CD14-positive monocyte (primary cell): Measurements from ENCODE around the gene CMAS. TPM values are rescaled to one million over a fixed set of nuclear protein-coding genes. Genes with fewer than 3 reads are reported as not detected.

Source experiments
- DNase-seq, 3 donors: peaks; one replicate each; pipeline ENCODE4 v3.0.0-alpha.2; 2011 to 2022
- H2AFZ ChIP-seq: 2 replicates; pipeline ENCODE4 v1.6.0; 2012; ENCODE audit warnings: mild to moderate bottlenecking, low read depth, low read length, inconsistent platforms; ENCODE audit not compliant: insufficient read depth, poor library complexity, severe bottlenecking
- H3K27ac ChIP-seq, 2 donors: 1 replicate in 1 of 2; 2 replicates in 1 of 2; pipeline ENCODE4 v1.5.1; 2012 to 2013; ENCODE audit warnings: low read length in 2 of 2, control low read depth in 1 of 2, inconsistent platforms in 1 of 2, low read depth in 1 of 2, mild to moderate bottlenecking in 1 of 2
- H3K27me3 ChIP-seq, 2 donors: one replicate each; pipeline versions ENCODE4 v1.6.0 to v1.6.1; 2011 to 2013; ENCODE audit warnings: low read length in 2 of 2; ENCODE audit not compliant: control insufficient read depth in 2 of 2, insufficient read depth in 2 of 2
- H3K36me3 ChIP-seq, 2 donors: replicated peaks in 1 of 2; 1 replicate in 1 of 2; 2 replicates in 1 of 2; pipeline versions ENCODE4 v1.5.1 to v1.6.1; 2012 to 2013; ENCODE audit warnings: low read length in 2 of 2, control low read depth in 1 of 2, inconsistent platforms in 1 of 2, mild to moderate bottlenecking in 1 of 2; ENCODE audit not compliant: insufficient read depth in 2 of 2, control insufficient read depth in 1 of 2
- H3K4me1 ChIP-seq, 2 donors: 1 replicate in 1 of 2; 2 replicates in 1 of 2; pipeline versions ENCODE4 v1.5.1 to v1.6.1; 2012 to 2013; ENCODE audit warnings: low read length in 2 of 2, control low read depth in 1 of 2, inconsistent platforms in 1 of 2, mild to moderate bottlenecking in 1 of 2, moderate library complexity in 1 of 2; ENCODE audit not compliant: insufficient read depth in 2 of 2, control insufficient read depth in 1 of 2
- H3K4me2 ChIP-seq: replicated peaks from 2 replicates; pipeline ENCODE3; 2012; ENCODE audit warnings: low read length, moderate library complexity, mild to moderate bottlenecking; ENCODE audit not compliant: poor library complexity, severe bottlenecking; ENCODE audit errors: extremely low read depth
- H3K4me3 ChIP-seq, 3 experiments: fragments of 200-600 bp in 1 of 3; sonication (generic) in 1 of 3; replicated peaks in 1 of 3; 1 replicate in 2 of 3; 2 replicates in 1 of 3; pipeline ENCODE4 v1.5.1; 2011 to 2013; ENCODE audit warnings: low read length in 3 of 3, mild to moderate bottlenecking in 3 of 3, control low read depth in 2 of 3, low read depth in 2 of 3, inconsistent platforms in 1 of 3, moderate library complexity in 1 of 3
- H3K79me2 ChIP-seq: 2 replicates; pipeline ENCODE4 v1.6.0; 2012; ENCODE audit warnings: mild to moderate bottlenecking, control low read depth, inconsistent platforms, low read length, moderate library complexity; ENCODE audit not compliant: insufficient read depth
- H3K9ac ChIP-seq: 2 replicates; pipeline ENCODE4 v1.6.0; 2017; ENCODE audit warnings: low read length, mild to moderate bottlenecking; ENCODE audit not compliant: insufficient read depth, poor library complexity, severe bottlenecking
- H3K9me3 ChIP-seq, 2 donors: replicated peaks in 1 of 2; 1 replicate in 1 of 2; 2 replicates in 1 of 2; pipeline versions ENCODE4 v1.5.1 to v1.6.1; 2012 to 2013; ENCODE audit warnings: low read length in 2 of 2, control low read depth in 1 of 2; ENCODE audit not compliant: control insufficient read depth in 1 of 2, insufficient read depth in 1 of 2
- H4K20me1 ChIP-seq: 2 replicates; pipeline ENCODE4 v1.6.0; 2012; ENCODE audit warnings: mild to moderate bottlenecking, low read length, control low read depth, moderate library complexity; ENCODE audit not compliant: insufficient read depth
- H3K27ac Mint-ChIP-seq, 7 donors: one replicate each; pipeline ENCODE4 v1.8.0; 2020; ENCODE audit warnings: mild to moderate bottlenecking in 7 of 7, mixed read lengths in 7 of 7, moderate library complexity in 6 of 7, inconsistent platforms in 2 of 7
- H3K27me3 Mint-ChIP-seq, 3 donors: one replicate each; pipeline ENCODE4 v1.8.0; 2021 to 2022; ENCODE audit warnings: low read depth in 3 of 3, mild to moderate bottlenecking in 3 of 3, mixed read lengths in 3 of 3, moderate library complexity in 3 of 3, inconsistent platforms in 1 of 3
- H3K36me3 Mint-ChIP-seq, 2 donors: one replicate each; pipeline ENCODE4 v1.8.0; 2020; ENCODE audit warnings: mixed read lengths in 2 of 2, inconsistent platforms in 1 of 2, mild to moderate bottlenecking in 1 of 2
- H3K4me1 Mint-ChIP-seq: one replicate; pipeline ENCODE4 v1.8.0; 2020; ENCODE audit warnings: mild to moderate bottlenecking, mixed read lengths
- H3K4me3 Mint-ChIP-seq, 2 donors: one replicate each; pipeline ENCODE4 v1.8.0; 2020; ENCODE audit warnings: mild to moderate bottlenecking in 2 of 2, mixed read lengths in 2 of 2, moderate library complexity in 1 of 2
- H3K9me3 Mint-ChIP-seq, 7 donors: one replicate each; pipeline ENCODE4 v1.8.0; 2020 to 2022; ENCODE audit warnings: mixed read lengths in 7 of 7, mild to moderate bottlenecking in 6 of 7, moderate library complexity in 6 of 7, inconsistent platforms in 2 of 7
- WGBS: methylation state at CpG from one replicate; pipeline ENCODE4 v1.1.5; 2013; ENCODE audit warnings: missing lambda C conversion rate; ENCODE audit not compliant: insufficient coverage; 5-methylcytosine and 5-hydroxymethylcytosine counted together
- intact Hi-C, 2 donors: fragments of 100-400 bp; cut with micrococcal nuclease; formaldehyde crosslinking; loops; one replicate each; pipeline versions ENCODE4 v1.15.0 to v1.15.1; 2023
- polyA plus RNA-seq, 3 donors: library from polyadenylated mRNA; depleted of rRNA in 1 of 3; unstranded in 2 of 3; stranded (reverse) in 1 of 3; fragments of 300-500 nt in 2 of 3; fragments of >200 nt in 1 of 3; fragmentation: Illumina TruSeq in 2 of 3; gene quantifications; 1 replicate in 2 of 3; 2 replicates in 1 of 3; pipeline ENCODE4 v1.2.3, GENCODE V29; 2012 to 2021
- TF ChIP-seq, protein P1 (sequence below): fragments of 200-600 bp; IDR thresholded peaks from one replicate; pipeline ENCODE4 v1.8.0; 2022; ENCODE audit warnings: antibody characterized with exemption, mild to moderate bottlenecking

CMAS gene
- polyA plus RNA-seq, 3 donors = 12.6 to 33.1 (median 28.3) TPM

GRCh38 chr12:22029491-22029890, 16.5 kb upstream of the CMAS start:
- no peaks in the 10 kb centered on the region for H3K36me3 Mint-ChIP-seq

DNA sequence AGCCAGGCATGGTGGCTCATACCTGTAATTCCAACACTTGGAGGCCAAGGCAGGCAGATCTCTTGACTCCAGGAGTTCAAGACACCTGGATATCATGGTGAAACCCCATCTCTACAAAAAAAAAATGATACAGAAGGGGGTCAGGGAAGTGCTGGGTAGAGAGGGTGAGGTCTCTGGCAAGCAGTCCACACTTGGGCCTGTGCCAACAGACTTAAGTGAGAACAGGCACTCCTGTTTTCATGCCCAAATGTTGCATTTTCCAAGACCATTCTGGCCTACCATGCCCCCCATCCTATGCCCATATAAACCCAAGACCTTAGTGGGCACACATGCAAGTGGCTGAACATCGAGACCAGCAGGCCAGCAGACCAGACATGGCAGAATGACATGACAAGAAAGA, 16.0 kb upstream of the CMAS start:
- Mint-ChIP-seq H3K36me3 (no peaks in the 10 kb centered on the region), H3K9me3 (peaks cover 0 to 3% (median 0%) of the 10 kb centered on the region in 7 donors), H3K4me3 (no peak overlapping the region), H3K27me3 (peaks cover 0 to 2% (median 0%) of the 10 kb centered on the region in 3 donors), H3K27ac (peak overlapping the region in 1 of 7 donors; percentile 42), H3K4me1 (peaks cover 8% of the 10 kb centered on the region)
- H2AFZ ChIP-seq = no peak overlapping the region
- no peaks in the 10 kb centered on the region for H3K36me3 ChIP-seq
- no CpG with 5 or more reads among the region's 1 CpG for WGBS
- intact Hi-C loops = no loop called here
- no peak overlapping the region for H3K27ac ChIP-seq
- peaks cover 0 to 3% of the 10 kb centered on the region in 2 donors for H3K4me1 ChIP-seq
- no peaks in the 10 kb centered on the region for H3K79me2 ChIP-seq
- TF ChIP-seq, protein P1, sequence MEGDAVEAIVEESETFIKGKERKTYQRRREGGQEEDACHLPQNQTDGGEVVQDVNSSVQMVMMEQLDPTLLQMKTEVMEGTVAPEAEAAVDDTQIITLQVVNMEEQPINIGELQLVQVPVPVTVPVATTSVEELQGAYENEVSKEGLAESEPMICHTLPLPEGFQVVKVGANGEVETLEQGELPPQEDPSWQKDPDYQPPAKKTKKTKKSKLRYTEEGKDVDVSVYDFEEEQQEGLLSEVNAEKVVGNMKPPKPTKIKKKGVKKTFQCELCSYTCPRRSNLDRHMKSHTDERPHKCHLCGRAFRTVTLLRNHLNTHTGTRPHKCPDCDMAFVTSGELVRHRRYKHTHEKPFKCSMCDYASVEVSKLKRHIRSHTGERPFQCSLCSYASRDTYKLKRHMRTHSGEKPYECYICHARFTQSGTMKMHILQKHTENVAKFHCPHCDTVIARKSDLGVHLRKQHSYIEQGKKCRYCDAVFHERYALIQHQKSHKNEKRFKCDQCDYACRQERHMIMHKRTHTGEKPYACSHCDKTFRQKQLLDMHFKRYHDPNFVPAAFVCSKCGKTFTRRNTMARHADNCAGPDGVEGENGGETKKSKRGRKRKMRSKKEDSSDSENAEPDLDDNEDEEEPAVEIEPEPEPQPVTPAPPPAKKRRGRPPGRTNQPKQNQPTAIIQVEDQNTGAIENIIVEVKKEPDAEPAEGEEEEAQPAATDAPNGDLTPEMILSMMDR = no peak
- no peak overlapping the region for H3K9ac ChIP-seq
- H3K4me2 ChIP-seq = no peak overlapping the region
- H4K20me1 ChIP-seq = no peaks in the 10 kb centered on the region
- H3K9me3 ChIP-seq = no peaks in the 10 kb centered on the region
- no peak for DNase-seq
- H3K27me3 ChIP-seq = no peaks in the 10 kb centered on the region
- H3K4me3 ChIP-seq = no peak overlapping the region

More at GRCh38 chr12:22029491-22029890, 16.5 kb upstream of the CMAS start:
- Mint-ChIP-seq H3K27me3 (peaks cover 0 to 2% (median 0%) of the 10 kb centered on the region in 3 donors), H3K4me1 (peaks cover 3% of the 10 kb centered on the region), H3K4me3 (no peak overlapping the region), H3K9me3 (peaks cover 0 to 3% (median 1%) of the 10 kb centered on the region in 7 donors), H3K27ac (no peak overlapping the region)
- TF ChIP-seq, protein P1 = no peak
- no CpG with 5 or more reads among the region's 2 CpGs for WGBS
- Histone ChIP-seq H3K27me3 (no peaks in the 10 kb centered on the region), H3K9ac (no peak overlapping the region), H3K4me3 (no peak overlapping the region), H3K4me1 (peaks cover 0 to 3% of the 10 kb centered on the region in 2 donors), H3K79me2 (no peaks in the 10 kb centered on the region), H2AFZ (no peak overlapping the region), H4K20me1 (no peaks in the 10 kb centered on the region), H3K9me3 (no peaks in the 10 kb centered on the region), H3K4me2 (no peak overlapping the region), H3K36me3 (no peaks in the 10 kb centered on the region), H3K27ac (no peak overlapping the region)
- intact Hi-C loops = no loop called here
- DNase-seq = no peak
